GM23248 (cell line): ENCODE measurements around the gene WDR27.

Experiments
- EZH2 ChIP-seq: fragments of 200-600 bp; sonication (generic); IDR thresholded peaks from 2 replicates; pipeline ENCODE4 v1.6.1; 2018; ENCODE audit warnings: antibody characterized with exemption, mild to moderate bottlenecking; ENCODE audit not compliant: insufficient read depth, poor library complexity, severe bottlenecking
- EZH2phosphoT487 ChIP-seq: fragments of 200-600 bp; sonication (generic); IDR thresholded peaks from 2 replicates; pipeline ENCODE4 v1.6.1; 2018; ENCODE audit warnings: antibody characterized with exemption, moderate library complexity, mild to moderate bottlenecking, low read depth; ENCODE audit not compliant: insufficient read depth

GRCh38 chr6:169411296-169411695, 290.5 kb downstream of the WDR27 start:
- TF ChIP-seq EZH2, result no peak
- TF ChIP-seq EZH2phosphoT487, result no peak
